ENCODE measurements around the gene TARDBP. TPM values are rescaled to one million over a fixed set of nuclear protein-coding genes. Genes with fewer than 3 reads are reported as not detected.
A peak's percentile ranks its signal among the peaks of the same experiment; 100 is the strongest.

TARDBP gene
- total and polyA plus RNA-seq, 9 of the 15 experiments (the other 6 are each of a cell fraction or from before 2014, with no cell fraction given), result 122 to 515 (median 243) TPM

DNA sequence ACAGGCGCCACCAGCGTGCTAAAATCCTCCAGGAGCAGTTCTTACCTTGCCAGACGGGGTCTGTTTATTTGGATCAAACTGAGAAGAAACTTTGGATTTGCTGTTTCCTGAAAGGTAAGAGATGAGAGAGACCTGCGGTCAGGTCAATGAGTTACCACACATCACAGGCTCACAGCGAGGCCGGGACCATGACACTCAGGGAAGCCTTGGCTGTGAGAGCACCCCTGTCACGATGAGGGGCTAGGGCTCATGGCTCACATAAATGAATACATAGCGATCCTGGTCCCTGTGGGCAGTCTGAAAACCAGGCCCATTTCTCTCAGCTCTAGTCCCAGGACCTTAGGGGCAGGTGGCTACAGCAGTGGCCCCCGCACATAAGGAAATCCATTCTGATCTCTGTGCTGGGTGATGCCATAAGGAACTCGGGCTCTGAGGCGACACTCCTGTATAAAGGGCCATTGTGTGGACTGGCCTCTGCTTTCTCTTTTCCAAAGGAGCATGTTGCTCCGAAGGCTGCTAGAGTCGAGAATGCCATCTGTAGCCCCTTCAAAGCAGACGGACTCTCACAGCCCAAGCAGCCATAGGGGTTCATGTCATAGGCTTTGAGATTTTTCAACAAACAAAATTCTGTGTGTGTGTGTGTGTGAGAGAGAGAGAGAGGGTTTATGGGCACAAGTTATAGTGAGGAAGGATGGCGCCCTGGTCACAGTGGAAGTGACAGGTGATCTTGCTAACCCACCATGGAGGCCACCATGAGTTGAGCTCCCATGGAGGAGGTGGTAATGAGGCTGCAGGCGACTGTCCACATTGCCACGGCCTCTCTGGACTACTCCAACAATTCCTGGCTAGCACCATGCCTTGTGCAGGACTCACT lies 56.4 kb downstream of the TARDBP start:
- Histone ChIP-seq H3K4me3 (no peak overlapping the region), H3K79me2 (ENCODE audit: control insufficient read depth, insufficient read depth, low read length) (no peaks in the 10 kb centered on the region), H3K36me3 (ENCODE audit: control insufficient read depth, insufficient read depth, low read length) (peaks cover 89% of the 10 kb centered on the region), H3K27me3 (ENCODE audit: control insufficient read depth in 2 of 2, insufficient read depth in 2 of 2, low read length in 2 of 2) (no peaks in the 10 kb centered on the region), H3K4me1 (replicated peaks in 1 of 2; ENCODE audit: control insufficient read depth in 2 of 2, insufficient read depth in 2 of 2, low read length in 2 of 2) (no peaks in the 10 kb centered on the region), H3K27ac (ENCODE audit: extremely low read depth, low read depth, low read length) (no peak overlapping the region), H3K4me2 (ENCODE audit: insufficient read depth, low read length) (no peak overlapping the region), H4K20me1 (replicated peaks; ENCODE audit: control insufficient read depth, insufficient read depth, low read length) (no peaks in the 10 kb centered on the region), H3K9me3 (replicated peaks; ENCODE audit: control insufficient read depth, insufficient read depth, low read depth, low read length) (no peaks in the 10 kb centered on the region), H3K9me1 (ENCODE audit: control insufficient read depth, insufficient read depth, low read length) (no peaks in the 10 kb centered on the region), H3K9ac (ENCODE audit: insufficient read depth in 1 of 2, low read depth in 2 of 2, low read length in 2 of 2) (0 out of 4 replicates have a peak overlapping the region, but pooled peaks of 1 of the 2 experiments have one; percentile 2), H2AFZ (ENCODE audit: low read depth, low read length) (no peak overlapping the region)
- ATAC-seq (no peak), FAIRE-seq (no peak), DNase-seq (ENCODE audit: extremely low read depth in 1 of 4, low spot score in 3 of 4) (no peak)
- CTCF ChIA-PET (ENCODE audit: low intra/inter-chr PET ratio), result no interaction called here
- intact Hi-C loops (cut with micrococcal nuclease) (no loop called here), in situ Hi-C loops (cut with MboI) (no loop called here)
- POLR2A ChIA-PET, result interaction anchor here (0.6 to 1.7 kb wide), 4 partner anchors 10 to 53 kb away, joined by 3 to 4 read pairs (median 4); no protein-coding TSS in a partner anchor
- WGBS (ENCODE audit: insufficient coverage, low coverage, missing lambda C conversion rate), result 92% methylated on average over 17 of the region's 17 CpGs
- TF ChIP-seq SUPT5H (IDR thresholded peaks at IDR 0.05), result no peak
- no TSS peak for BruUV-seq (replicated peaks)

DNA sequence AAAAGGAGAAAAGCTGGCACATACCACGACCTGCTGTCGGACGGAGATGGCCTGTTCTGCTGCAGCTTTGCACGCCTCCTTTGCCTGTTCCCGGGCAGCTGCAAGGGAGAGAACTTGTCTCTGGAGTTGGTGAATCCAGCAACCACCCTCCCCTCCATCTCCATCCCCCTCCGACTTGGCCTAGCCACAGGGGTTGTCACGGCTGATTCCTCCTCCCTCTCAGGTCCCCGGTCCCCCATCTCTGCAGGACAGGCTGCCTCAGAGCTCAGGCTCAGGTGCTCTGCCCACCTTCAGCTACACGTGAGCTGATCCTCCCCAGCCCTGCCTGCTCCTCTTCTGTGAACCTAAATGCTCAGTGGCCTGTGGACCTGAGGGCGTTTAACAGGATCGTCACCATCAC lies 58.4 kb downstream of the TARDBP start:
- ATAC-seq, result no peak
- ChIA-PET CTCF (ENCODE audit: low intra/inter-chr PET ratio) (no interaction called here), POLR2A (interaction anchor here (1.1 to 1.9 kb wide), 3 partner anchors 9 to 41 kb away, joined by 3 to 8 read pairs (median 5); no protein-coding TSS in a partner anchor)
- Histone ChIP-seq H4K20me1 (replicated peaks; ENCODE audit: control insufficient read depth, insufficient read depth, low read length) (no peaks in the 10 kb centered on the region), H3K9ac (ENCODE audit: insufficient read depth in 1 of 2, low read depth in 2 of 2, low read length in 2 of 2) (peak overlapping the region in 1 of 2 experiments; percentile 74; a peak in 1 of 4 replicates), H3K27ac (ENCODE audit: extremely low read depth, low read depth, low read length) (no peak overlapping the region), H3K79me2 (ENCODE audit: control insufficient read depth, insufficient read depth, low read length) (no peaks in the 10 kb centered on the region), H3K4me1 (replicated peaks in 1 of 2; ENCODE audit: control insufficient read depth in 2 of 2, insufficient read depth in 2 of 2, low read length in 2 of 2) (no peaks in the 10 kb centered on the region), H3K4me3 (no peak overlapping the region), H3K27me3 (ENCODE audit: control insufficient read depth in 2 of 2, insufficient read depth in 2 of 2, low read length in 2 of 2) (no peaks in the 10 kb centered on the region), H3K9me3 (replicated peaks; ENCODE audit: control insufficient read depth, insufficient read depth, low read depth, low read length) (no peaks in the 10 kb centered on the region), H3K36me3 (ENCODE audit: control insufficient read depth, insufficient read depth, low read length) (peaks cover 92% of the 10 kb centered on the region), H3K4me2 (ENCODE audit: insufficient read depth, low read length) (no peak overlapping the region), H2AFZ (ENCODE audit: low read depth, low read length) (no peak overlapping the region), H3K9me1 (ENCODE audit: control insufficient read depth, insufficient read depth, low read length) (no peaks in the 10 kb centered on the region)
- TF ChIP-seq RBFOX2 (IDR thresholded peaks at IDR 0.05; ENCODE audit: low read depth, low read length) (peak; percentile 30; the same call in 1 of the 2 replicates), STAG1 (CRISPR knock-in tag; IDR thresholded peaks at IDR 0.05; ENCODE audit: borderline replicate concordance) (no peak), POLR2G (IDR thresholded peaks at IDR 0.05; ENCODE audit: low read depth, low read length) (peak; percentile 11; the same call in 1 of the 2 replicates)
- 90% methylated on average over 11 of the region's 11 CpGs for WGBS (ENCODE audit: insufficient coverage, low coverage, missing lambda C conversion rate)
- intact Hi-C loops (cut with micrococcal nuclease), result no loop called here
- no peak for FAIRE-seq
- DNase-seq (ENCODE audit: extremely low read depth in 1 of 4, low spot score in 3 of 4), result no peak
- in situ Hi-C loops (cut with MboI), result no loop called here
- BruUV-seq (replicated peaks), result TSS peak; percentile 30

All from K562 (cell line).